Posterior vena cava (tissue), 2 donors: ENCODE results near the gene SCN1A. TPM values are rescaled to one million over a fixed set of nuclear protein-coding genes. Genes with fewer than 3 reads are reported as not detected.

Experiments
- DNase-seq: peaks from one replicate; pipeline ENCODE4 v3.0.0-alpha.2; 2020; ENCODE audit warnings: low spot score
- intact Hi-C, 2 donors: fragments of 100-400 bp; cut with DNase I; formaldehyde crosslinking; loops; one replicate each; pipeline versions ENCODE4 v1.14.1 to v1.14.2; 2022 to 2023
- total RNA-seq, 2 donors: library from RNA; stranded (reverse); fragmentation: NEBNext Ultra II Directional; extraction: Animal tissue kit (Norgen Biotek cat#: 25700); gene quantifications; one replicate each; pipeline ENCODE4 v1.2.1, GENCODE V29; 2021
- donor health status: DM: yes; HTN: yes; CAD: no.
- donor health status: DM: yes; HTN: yes; CAD: no.

Gene SCN1A
- total RNA-seq, 2 donors from 2014 or later: not detected

- no peak for DNase-seq
- intact Hi-C loops: no loop called here
Measured at GRCh38 chr2:166091439-166091838, 36.4 kb downstream of the SCN1A start.

- DNase-seq: no peak
- intact Hi-C loops: no loop called here
Measured at GRCh38 chr2:166090908-166091307, 36.9 kb downstream of the SCN1A start.

GRCh38 chr2:166090346-166090745 lies 37.5 kb downstream of the SCN1A start:
- DNase-seq: no peak
- intact Hi-C loops: no loop called here

- intact Hi-C loops: no loop called here
- no peak for DNase-seq
Measured at GRCh38 chr2:166088634-166089033, 39.2 kb downstream of the SCN1A start.

- intact Hi-C loops: no loop called here
- no peak for DNase-seq
Measured at GRCh38 chr2:166084301-166084700, 43.5 kb downstream of the SCN1A start.

GRCh38 chr2:166082736-166083135 lies 45.1 kb downstream of the SCN1A start:
- intact Hi-C loops: no loop called here
- DNase-seq: no peak

GRCh38 chr2:166081852-166082251 lies 46.0 kb downstream of the SCN1A start:
- intact Hi-C loops: no loop called here
- DNase-seq: no peak

- no peak for DNase-seq
- intact Hi-C loops: no loop called here
Measured at GRCh38 chr2:166081131-166081632, 46.6 kb downstream of the SCN1A start.

GRCh38 chr2:166074430-166074829 lies 53.4 kb downstream of the SCN1A start:
- no peak for DNase-seq

GRCh38 chr2:166074011-166074410 lies 53.8 kb downstream of the SCN1A start:
- intact Hi-C loops: no loop called here
- no peak for DNase-seq

More at GRCh38 chr2:166074430-166074829, 53.4 kb downstream of the SCN1A start:
- intact Hi-C loops: no loop called here

- intact Hi-C loops: no loop called here
- no peak for DNase-seq
Measured at GRCh38 chr2:166070231-166070630, 57.6 kb downstream of the SCN1A start.

- DNase-seq: no peak
- intact Hi-C loops: no loop called here
Measured at GRCh38 chr2:166068981-166069380, 58.8 kb downstream of the SCN1A start.

- DNase-seq: no peak
- intact Hi-C loops: no loop called here
Measured at GRCh38 chr2:166067229-166067628, 60.6 kb downstream of the SCN1A start.

- no peak for DNase-seq
- intact Hi-C loops: no loop called here
Measured at GRCh38 chr2:166060191-166060590, 67.6 kb downstream of the SCN1A start.

- intact Hi-C loops: no loop called here
- no peak for DNase-seq
Measured at GRCh38 chr2:166057370-166058164, 70.3 kb downstream of the SCN1A start.

GRCh38 chr2:166044853-166045483 lies 82.9 kb downstream of the SCN1A start:
- DNase-seq: no peak
- intact Hi-C loops: no loop called here

GRCh38 chr2:166042768-166043390 lies 84.9 kb downstream of the SCN1A start:
- intact Hi-C loops: no loop called here
- DNase-seq: no peak

GRCh38 chr2:166042356-166042755 lies 85.5 kb downstream of the SCN1A start:
- no peak for DNase-seq
- intact Hi-C loops: no loop called here

GRCh38 chr2:166041613-166042012 lies 86.2 kb downstream of the SCN1A start:
- intact Hi-C loops: no loop called here
- DNase-seq: no peak

GRCh38 chr2:166032361-166032760 lies 95.5 kb downstream of the SCN1A start:
- intact Hi-C loops: no loop called here
- DNase-seq: no peak
